ENCODE measurements around the gene NR5A1.

The NR5A1 gene

DNA sequence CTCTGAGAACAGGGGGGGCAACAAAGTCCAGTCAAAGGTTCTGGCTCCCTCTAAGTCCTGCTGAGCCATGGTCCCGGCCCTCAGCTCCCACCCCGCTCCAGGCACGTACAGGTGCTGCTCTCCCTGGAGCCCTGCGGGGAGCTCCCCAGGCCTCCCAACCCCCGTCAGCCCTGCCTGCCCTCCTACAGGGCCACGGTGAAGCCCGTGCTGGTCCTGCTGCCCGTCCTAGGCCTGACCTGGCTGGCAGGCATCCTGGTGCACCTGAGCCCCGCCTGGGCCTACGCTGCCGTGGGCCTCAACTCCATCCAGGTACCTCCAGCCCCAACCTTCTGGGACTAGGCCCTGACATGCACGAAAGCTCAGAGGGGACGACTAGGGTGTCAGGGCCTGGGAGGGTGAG is 36.9 kb downstream of the NR5A1 start:
- POLR2A ChIA-PET, result no interaction called here
- CTCF ChIA-PET, result no interaction called here
- TF ChIP-seq, protein P1, sequence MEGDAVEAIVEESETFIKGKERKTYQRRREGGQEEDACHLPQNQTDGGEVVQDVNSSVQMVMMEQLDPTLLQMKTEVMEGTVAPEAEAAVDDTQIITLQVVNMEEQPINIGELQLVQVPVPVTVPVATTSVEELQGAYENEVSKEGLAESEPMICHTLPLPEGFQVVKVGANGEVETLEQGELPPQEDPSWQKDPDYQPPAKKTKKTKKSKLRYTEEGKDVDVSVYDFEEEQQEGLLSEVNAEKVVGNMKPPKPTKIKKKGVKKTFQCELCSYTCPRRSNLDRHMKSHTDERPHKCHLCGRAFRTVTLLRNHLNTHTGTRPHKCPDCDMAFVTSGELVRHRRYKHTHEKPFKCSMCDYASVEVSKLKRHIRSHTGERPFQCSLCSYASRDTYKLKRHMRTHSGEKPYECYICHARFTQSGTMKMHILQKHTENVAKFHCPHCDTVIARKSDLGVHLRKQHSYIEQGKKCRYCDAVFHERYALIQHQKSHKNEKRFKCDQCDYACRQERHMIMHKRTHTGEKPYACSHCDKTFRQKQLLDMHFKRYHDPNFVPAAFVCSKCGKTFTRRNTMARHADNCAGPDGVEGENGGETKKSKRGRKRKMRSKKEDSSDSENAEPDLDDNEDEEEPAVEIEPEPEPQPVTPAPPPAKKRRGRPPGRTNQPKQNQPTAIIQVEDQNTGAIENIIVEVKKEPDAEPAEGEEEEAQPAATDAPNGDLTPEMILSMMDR (tag by site-specific recombination; IDR thresholded peaks at IDR 0.05), result no peak
- no peak for TF ChIP-seq ZFHX2 (tag by site-specific recombination; conservative IDR thresholded peaks at IDR 0.05)
- no peak for TF ChIP-seq ATF2 (tag by site-specific recombination; IDR thresholded peaks at IDR 0.05; ENCODE audit: low read depth)

DNA sequence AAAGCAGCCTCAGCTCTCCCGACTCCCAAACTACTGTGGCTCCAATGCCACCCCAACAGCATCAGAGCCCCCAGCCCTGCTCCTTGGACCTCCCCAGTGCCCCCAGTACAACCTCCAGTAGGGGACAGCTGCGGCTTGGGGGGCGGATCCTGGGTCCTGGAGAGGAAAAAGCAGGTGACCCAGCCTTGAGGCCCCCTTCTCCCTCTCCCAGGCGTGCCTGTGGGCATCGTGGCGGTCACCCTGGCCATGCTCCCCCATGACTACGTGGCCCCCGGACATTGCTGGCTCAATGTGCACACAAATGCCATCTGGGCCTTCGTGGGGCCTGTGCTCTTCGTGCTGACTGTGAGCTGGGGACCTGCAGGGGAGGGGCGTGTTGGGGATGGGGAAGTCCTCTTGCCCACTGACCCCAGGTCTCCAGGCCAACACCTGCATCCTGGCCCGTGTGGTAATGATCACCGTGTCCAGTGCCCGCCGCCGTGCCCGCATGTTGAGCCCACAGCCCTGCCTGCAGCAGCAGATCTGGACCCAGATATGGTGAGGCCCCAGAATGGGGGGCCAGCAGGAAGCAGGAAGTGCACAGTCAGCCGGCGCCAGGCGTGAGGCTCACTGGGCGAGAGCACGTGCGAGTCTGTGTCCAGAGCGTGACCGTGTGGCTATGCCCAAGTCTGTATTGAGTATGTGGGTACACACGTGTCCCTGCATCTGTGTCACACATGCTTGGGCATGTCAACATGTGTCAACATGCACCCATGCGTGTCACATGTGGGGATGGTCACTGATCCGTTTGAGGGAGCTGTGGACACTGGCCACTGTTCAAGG is 38.0 kb downstream of the NR5A1 start:
- CTCF ChIA-PET, result no interaction called here
- no peak overlapping the region for H3K27ac ChIP-seq (ENCODE audit: extremely low read depth, low read depth, low read length)
- H3K4me1 ChIP-seq (ENCODE audit: control insufficient read depth, insufficient read depth, low read length), result no peaks in the 10 kb centered on the region
- H3K9me3 ChIP-seq (ENCODE audit: control insufficient read depth, insufficient read depth, low read depth, low read length), result no peaks in the 10 kb centered on the region
- H3K4me3 ChIP-seq (ENCODE audit: low read depth, low read length), result no peak overlapping the region
- no peaks in the 10 kb centered on the region for H3K36me3 ChIP-seq (ENCODE audit: control insufficient read depth in 2 of 2, insufficient read depth in 1 of 2, low read length in 2 of 2)
- TF ChIP-seq ZNF148 (tag by site-specific recombination; IDR thresholded peaks at IDR 0.05; ENCODE audit: borderline replicate concordance) (no peak), ZNF391 (tag by site-specific recombination; IDR thresholded peaks at IDR 0.05; ENCODE audit: borderline replicate concordance, low read depth) (no peak), OSR2 (tag by site-specific recombination; IDR thresholded peaks at IDR 0.05) (no peak), ZNF133 (tag by site-specific recombination; IDR thresholded peaks at IDR 0.05) (no peak), ZNF621 (tag by site-specific recombination; IDR thresholded peaks at IDR 0.05) (no peak), HIC1 (tag by site-specific recombination; IDR thresholded peaks at IDR 0.05) (no peak), ZNF521 (tag by site-specific recombination; IDR thresholded peaks at IDR 0.05) (no peak), ZNF248 (tag by site-specific recombination; IDR thresholded peaks at IDR 0.05) (no peak), ZNF610 (tag by site-specific recombination; IDR thresholded peaks at IDR 0.05; ENCODE audit: borderline replicate concordance) (no peak), ZNF202 (tag by site-specific recombination; IDR thresholded peaks at IDR 0.05; ENCODE audit: borderline replicate concordance) (no peak), ZNF549 (tag by site-specific recombination; IDR thresholded peaks at IDR 0.05) (no peak), KLF9 (tag by site-specific recombination; IDR thresholded peaks at IDR 0.05; ENCODE audit: low read depth) (no peak)
- POLR2A ChIA-PET, result no interaction called here

More for the DNA sequence above, 36.9 kb downstream of the NR5A1 start:
- Histone ChIP-seq H3K4me3 (ENCODE audit: low read depth, low read length) (no peak overlapping the region), H3K27ac (ENCODE audit: extremely low read depth, low read depth, low read length) (no peak overlapping the region), H3K9me3 (ENCODE audit: control insufficient read depth, insufficient read depth, low read depth, low read length) (no peaks in the 10 kb centered on the region), H3K36me3 (ENCODE audit: control insufficient read depth in 2 of 2, insufficient read depth in 1 of 2, low read length in 2 of 2) (no peaks in the 10 kb centered on the region), H3K4me1 (ENCODE audit: control insufficient read depth, insufficient read depth, low read length) (no peaks in the 10 kb centered on the region)
